NT2/D1 (cell line): ENCODE data around the gene NTNG1.

Experiments used
- SUZ12 ChIP-seq: IDR thresholded peaks from 2 replicates; pipeline ENCODE4 v1.6.1; 2011; ENCODE audit not compliant: insufficient read length, insufficient read depth; ENCODE audit errors: extremely low read depth
- ZNF274 ChIP-seq: IDR thresholded peaks from 2 replicates; pipeline ENCODE4 v1.6.1; 2011; ENCODE audit warnings: mild to moderate bottlenecking, low read depth, low read length

- TF ChIP-seq ZNF274 (no peak), SUZ12 (no peak)
Measured at GRCh38 chr1:107326824-107327445, 186.1 kb downstream of the NTNG1 start.
